Activated CD4-positive, alpha-beta T cell treated with anti-CD3 and anti-CD28 coated beads for 24 hours (primary cell): ENCODE measurements around the gene PDGFD.
"Not testable (repeated sequence)": the region's sequence is repeated elsewhere in the genome, so short reads cannot be mapped to it uniquely, and the experiment has no call there.

ENCODE experiments used
- DNase-seq, 2 donors: peaks; one replicate each; pipeline ENCODE4 v3.0.0-alpha.2; 2020; ENCODE audit warnings: low read depth in 2 of 2

PDGFD gene

DNA sequence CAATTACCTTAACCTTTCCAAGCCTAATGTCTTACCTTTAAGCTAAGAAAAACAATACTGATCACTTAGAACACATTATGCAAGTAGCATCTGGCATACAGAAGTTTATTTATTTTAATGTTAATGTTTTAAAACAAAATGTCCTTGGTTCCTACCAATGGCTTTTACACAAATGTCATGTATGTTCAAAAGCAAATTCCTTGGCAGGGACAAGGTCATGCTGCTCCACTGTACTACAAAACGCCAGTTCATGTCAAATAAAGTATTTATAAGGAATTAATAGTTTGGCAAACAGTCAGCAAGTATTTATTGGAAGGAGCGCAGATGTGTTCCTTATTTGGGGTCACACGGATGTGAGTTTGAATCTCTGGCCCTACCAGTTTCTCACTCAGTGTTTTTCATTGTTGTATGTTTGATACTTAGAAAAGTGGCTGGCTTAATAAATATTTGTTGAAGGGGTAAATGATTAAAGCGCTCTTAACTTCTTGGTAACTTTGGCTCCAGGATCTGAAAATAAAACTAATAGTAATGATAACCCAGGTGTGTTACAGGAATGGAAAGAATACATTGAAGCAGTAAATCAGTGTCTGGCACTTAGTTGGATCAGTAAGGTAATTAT lies 108.9 kb downstream of the PDGFD start:
- no peak for DNase-seq

DNA sequence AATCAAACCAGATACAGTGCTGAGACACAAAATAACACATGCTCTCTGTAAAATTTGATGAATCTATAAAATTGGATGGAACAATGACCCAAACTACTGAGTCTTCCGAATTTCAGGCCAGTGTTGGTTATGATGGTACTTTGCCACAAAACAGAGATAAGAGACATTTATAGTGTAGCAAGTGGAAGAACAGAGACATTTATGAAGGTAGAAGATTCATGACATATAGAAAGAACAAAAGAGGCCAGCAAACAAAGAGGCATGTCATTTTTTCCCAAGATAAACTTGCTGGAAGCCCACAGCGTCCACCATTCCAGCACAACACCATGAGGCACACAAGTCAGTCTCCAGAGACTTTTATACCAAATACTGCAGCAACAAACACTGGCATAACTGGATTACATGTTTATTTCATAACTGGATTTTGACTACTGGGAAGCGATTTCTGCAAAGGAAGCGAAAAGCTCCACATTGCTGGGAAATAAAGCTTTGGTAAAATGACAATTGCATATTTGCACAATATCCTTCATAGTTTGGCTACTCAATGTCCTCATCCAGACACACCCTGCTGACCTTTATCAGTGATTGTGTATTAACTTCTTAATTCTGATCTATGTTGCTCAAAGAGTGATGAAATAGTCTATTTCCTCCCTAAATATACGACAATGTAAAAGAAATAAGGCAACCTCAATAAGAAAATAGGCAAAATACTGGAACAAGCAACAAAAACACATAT lies 110.0 kb downstream of the PDGFD start:
- no peak for DNase-seq

GRCh38 chr11:104051778-104052177 lies 112.2 kb downstream of the PDGFD start:
- DNase-seq = no peak

DNA sequence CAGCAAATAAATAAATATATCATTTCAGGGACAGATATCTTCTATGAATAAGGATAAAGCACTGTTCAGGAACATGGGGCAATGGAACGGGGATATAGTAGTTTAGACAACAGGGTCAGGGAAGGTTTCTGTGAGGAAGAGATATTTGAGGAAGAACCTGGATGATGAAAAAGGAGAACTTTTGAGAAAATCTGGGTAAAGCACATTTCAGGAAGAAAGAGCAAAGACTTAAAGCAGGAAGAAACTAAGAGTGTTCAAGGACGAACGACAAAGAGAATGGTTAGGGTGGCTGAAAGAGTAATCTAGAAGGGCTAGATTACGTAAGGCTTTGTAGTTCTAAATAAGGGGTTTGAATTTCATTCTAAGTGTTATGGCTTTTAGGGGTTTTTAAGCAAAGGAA lies 114.8 kb downstream of the PDGFD start:
- DNase-seq = no peak

- not testable (repeated sequence) for DNase-seq
Observed at GRCh38 chr11:104046858-104047257, 117.1 kb downstream of the PDGFD start.

- DNase-seq = no peak
Observed at GRCh38 chr11:104046331-104046730, 117.6 kb downstream of the PDGFD start.

GRCh38 chr11:104043678-104044239 lies 120.2 kb downstream of the PDGFD start:
- DNase-seq = no peak

DNA sequence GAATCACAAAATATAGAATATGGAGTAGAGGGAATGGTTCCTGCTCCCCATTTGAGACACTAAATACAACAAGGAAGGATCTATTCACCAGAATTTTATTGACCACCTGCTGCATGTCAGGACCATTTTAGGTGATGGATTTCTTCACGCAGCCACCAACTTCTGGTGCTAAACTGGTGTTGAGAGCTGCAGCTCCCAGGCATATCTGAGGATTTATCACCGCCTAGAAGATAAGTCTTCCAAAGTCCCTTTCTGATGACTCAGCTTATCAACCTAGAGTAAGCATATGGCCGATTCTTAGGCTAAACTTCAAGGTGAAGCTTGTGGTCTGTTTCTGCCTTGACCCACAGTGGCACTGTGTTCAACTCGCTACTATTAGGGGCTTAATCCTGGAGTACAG lies 120.8 kb downstream of the PDGFD start:
- DNase-seq = no peak

DNA sequence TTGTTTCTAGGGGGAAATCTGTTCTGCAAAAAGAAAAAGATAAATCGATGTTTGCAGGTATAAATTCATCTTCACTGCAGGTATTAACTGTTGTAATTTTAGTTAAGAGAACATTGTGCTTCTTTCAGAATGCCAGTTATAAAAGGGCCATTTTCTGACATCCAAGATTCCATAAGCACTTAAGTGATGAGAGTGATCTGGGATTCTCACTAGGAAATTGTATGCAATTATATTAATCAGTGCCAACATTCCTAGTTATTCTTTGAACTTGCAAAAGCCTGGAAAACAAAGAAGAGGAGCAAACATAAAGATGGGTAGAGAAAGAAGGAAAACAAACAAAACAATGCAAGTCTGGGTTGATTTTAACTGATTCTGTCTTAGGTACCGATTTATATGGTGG lies 122.2 kb downstream of the PDGFD start:
- DNase-seq = no peak

- no peak for DNase-seq
Observed at GRCh38 chr11:104036995-104037394, 127.0 kb downstream of the PDGFD start.

DNA sequence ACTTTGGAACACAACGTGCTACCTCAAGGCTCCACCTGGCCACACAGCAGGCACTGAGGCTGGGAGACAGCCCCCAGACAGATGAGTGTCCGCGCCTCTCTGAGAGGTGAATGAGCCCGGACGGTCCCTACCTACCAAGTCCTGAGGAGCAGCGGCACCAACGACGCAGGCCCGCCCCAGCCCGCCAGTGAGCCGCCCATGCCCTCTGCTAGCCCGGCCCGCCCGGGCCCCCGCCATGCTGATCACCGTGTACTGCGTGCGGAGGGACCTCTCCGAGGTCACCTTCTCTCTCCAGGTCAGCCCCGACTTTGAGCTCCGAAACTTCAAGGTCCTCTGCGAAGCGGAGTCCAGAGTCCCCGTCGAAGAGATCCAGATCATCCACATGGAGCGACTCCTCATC lies 127.4 kb downstream of the PDGFD start, which contains the start of gene DDI1:
Gene DDI1, plus strand, starts transcription at position 53 of the 400 bp plus-strand sequence. Its CDS starts 183 bp downstream, at position 236.
- DNase-seq = no peak

- DNase-seq = no peak
Observed at GRCh38 chr11:104033561-104033960, 130.4 kb downstream of the PDGFD start.

DNA sequence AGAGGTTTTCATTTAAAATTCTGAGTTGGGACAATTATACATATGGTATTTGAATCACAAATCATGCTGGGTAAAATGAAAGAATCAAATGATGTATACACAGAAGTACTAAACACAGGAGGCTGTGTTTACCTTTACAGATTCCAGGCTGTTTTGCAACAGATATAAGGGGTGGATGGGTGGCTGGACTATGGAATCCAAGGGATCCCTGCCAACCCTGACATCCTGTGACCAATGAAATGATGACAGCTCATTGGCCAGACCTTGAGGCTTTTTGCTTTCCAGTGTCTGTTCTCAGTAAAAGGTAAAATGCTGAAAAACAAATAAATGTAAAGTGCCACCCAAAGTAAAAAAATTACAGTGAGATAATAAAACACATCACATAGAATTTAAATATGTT lies 130.8 kb downstream of the PDGFD start:
- DNase-seq = no peak

DNA sequence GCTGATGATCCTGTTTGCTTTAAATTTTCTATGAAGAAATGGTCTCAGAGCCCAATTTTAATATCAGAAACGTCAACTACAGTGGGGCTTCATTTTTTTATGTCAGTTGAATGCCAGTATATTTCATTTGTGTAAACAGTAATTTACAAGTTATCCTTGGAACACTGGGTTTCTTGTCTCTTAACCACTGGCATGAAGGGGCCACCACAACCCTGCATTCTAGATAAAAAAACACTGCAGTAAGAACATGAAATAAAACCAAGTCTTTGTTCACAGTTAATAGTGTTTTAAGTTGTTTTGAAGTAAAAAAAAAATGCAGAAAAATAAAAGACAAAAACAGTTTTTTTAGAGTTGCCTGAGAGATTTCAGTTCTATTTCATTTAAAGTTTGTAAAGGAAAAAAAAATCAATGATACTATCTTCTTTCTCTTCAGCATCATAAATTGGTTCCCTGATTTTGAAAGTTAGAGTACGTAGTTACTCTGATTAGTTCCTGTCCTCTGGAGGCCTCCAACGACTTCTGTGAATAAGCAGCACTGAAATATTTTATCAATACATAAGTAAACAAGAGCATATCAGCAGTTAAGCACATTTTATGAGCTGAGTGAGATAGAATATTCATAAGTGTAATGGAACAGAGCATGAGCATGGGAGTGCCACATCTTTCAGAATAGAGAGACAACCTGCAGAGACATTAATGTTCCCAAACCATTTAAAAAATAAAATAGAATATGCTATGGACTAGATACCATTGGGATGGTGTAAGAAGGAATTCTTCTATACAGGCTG lies 135.3 kb downstream of the PDGFD start:
- no peak for DNase-seq

DNA sequence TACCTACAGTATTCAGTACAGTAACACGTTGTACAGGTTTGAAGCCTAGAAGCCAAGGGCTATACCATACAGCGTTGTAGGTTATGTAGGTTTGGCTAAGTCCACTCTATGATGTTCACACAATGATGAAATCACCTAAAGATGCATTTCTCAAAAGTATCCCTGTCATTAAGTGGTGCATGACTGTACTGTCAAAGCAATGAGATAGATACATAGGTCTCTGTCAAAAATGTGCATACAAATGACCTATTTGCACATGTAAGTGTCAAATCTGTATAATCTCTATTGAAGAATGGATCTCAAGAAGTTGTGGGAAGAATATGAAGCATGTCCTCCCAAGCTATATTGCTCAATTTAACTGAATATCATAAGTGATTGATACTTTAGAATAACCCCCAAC lies 139.4 kb downstream of the PDGFD start:
- DNase-seq = no peak

DNA sequence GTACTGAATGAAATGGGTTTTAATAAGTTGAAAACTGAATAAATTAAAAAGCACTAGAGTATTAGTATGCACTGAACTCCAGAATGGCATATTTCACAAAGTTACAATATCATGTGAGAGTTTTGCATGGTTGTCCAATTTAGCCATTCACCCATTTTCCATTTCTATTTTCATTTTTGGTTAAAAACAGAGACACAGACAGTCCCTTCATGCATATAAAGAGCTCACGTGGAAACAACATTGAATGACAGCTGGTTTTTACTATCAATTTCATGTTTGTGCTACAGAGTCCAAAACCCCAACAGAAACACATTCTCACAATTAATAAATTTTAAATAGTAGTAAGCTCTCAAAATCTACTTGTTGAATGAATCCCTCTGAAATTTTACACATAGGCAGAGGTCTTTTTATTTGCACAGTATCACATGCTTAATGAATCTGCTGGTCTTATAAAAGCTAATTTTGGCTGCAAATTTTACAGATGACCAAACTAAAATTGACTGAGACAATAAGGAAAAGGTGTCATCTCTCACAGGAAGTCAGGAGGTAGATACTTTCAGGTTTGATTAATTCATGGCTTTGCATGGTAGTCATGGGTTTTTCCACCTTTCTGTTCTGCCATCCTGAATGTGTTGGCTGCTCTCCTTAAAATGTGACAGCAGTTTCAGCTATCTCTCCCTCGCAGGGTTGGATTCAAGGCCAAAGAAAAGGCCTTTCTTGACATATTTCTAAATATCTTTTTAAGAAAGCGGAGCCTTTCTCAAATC lies 148.1 kb downstream of the PDGFD start:
- no peak for DNase-seq

- DNase-seq = no peak
Observed at GRCh38 chr11:104011044-104011443, 152.9 kb downstream of the PDGFD start.

DNA sequence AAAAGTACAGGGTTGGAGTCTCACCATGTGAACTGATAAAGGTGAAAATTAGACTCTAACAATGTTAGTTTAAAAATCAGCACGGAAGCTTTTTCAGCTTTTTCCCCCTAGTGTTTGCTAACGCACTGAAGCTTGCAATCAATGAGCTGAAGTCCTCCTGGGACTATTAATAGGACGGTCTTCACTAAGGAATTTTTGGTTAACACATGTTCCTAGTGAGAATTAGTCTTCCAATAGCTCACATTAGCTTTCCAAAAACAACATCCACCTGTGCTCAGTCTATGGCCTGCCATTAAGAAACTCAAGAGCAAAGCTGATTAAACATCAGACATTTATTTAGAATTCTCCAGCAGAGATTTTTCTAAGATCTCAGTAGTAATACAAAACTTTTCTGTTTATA lies 154.2 kb downstream of the PDGFD start:
- DNase-seq = no peak

DNA sequence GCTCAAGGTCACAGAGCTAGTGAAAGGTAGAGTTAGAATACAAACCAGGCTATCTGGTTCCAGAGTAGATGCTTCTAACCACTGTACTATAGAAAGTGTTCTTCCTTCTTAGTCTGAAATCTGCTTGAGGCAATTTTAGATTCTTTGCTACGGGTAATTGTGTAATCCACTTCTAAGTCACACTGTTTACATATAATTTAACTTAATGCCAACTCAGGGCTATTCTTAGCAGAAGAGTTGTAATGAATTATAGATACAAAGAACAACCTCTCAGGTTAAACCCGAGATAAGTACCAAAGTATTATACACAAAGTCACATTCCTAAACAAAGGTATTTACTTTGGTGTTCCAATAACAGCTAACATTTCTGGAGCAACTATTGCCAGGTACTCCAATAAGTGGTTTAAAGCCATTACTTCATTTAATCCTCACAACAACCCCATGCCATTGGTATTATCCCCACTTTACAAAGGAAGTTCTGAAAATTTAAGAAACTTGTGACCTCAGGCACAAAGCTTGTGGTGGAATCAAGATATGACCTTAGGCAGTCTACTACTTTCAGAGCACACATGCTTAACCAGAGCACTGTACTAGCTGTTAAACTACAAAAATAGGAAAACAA lies 158.6 kb downstream of the PDGFD start:
- DNase-seq = no peak

- no peak for DNase-seq
Observed at GRCh38 chr11:104003491-104003890, 160.5 kb downstream of the PDGFD start.

DNA sequence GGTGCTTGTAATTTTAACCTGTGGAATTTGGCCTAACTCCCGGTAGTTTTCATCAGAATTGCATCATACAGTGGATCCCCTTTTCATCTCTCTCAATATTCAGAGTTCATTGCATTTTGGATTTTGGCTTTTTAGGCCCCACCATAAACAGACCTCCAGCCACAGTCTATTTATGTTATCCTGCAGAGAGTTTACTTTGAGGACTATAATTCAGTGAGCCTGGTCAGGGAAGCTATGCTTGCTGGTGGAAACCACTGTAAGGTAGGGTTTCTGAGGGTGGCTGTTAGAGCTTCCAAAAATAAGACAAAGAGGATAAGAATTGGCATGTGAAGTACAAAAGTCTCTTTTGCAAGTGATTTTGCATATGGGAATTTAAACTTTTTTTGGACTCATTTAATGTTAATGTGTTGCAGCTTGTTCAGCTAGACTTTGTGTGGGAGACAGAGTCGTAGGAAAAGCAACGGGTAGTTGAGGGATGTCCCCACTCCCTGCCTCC lies 162.3 kb downstream of the PDGFD start:
- DNase-seq = no peak
